ENCODE results near the gene EHD4.

DNA sequence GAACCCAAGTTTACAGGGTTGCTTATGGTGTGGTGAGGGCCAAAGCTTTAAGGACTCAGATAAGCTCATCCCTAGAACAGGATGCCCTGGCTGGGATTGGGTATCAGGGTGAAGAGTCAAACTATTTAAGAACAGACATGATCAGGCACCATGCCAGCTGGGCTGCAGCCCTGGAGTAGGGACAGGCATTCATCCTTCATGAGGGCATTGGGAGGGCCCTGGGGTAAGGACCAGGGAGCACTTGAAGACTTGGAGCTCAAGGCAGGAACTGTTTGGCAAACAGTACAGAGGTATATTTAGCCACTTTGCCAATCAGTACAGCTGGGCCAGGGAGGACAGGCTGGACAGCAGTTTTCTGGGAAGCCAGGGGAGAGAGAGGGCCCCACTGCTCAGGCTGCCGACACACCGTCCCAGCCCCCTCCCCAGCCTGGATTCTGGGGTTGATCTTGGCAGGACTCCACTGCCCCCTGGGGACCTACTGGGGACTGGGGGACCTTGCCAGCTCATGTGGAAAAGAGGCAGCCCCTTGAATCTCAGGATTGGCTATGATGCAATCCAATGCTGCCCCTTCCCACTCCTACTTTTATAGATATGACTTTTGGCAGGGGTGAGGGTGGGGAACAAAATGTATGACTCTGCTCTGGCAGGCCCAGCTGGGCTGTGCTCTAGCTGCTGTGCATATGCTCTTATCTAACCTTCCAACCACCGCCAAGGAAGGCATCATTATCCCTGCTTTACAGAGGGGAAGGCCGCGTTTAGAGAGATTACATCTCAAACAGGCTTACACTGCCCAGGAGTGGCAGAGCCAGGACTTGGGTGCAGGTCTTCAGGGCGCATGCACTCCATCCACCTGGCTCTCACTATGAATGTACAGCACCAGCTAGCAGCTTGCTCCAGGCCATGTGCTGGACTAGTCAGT is 46.2 kb upstream of the EHD4 start:
- TF ChIP-seq, protein P1, sequence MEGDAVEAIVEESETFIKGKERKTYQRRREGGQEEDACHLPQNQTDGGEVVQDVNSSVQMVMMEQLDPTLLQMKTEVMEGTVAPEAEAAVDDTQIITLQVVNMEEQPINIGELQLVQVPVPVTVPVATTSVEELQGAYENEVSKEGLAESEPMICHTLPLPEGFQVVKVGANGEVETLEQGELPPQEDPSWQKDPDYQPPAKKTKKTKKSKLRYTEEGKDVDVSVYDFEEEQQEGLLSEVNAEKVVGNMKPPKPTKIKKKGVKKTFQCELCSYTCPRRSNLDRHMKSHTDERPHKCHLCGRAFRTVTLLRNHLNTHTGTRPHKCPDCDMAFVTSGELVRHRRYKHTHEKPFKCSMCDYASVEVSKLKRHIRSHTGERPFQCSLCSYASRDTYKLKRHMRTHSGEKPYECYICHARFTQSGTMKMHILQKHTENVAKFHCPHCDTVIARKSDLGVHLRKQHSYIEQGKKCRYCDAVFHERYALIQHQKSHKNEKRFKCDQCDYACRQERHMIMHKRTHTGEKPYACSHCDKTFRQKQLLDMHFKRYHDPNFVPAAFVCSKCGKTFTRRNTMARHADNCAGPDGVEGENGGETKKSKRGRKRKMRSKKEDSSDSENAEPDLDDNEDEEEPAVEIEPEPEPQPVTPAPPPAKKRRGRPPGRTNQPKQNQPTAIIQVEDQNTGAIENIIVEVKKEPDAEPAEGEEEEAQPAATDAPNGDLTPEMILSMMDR (IDR thresholded peaks at IDR 0.05): no peak
- no peak for TF ChIP-seq RFX5 (IDR thresholded peaks at IDR 0.05; ENCODE audit: low read length)
- no peak for TF ChIP-seq EZH2phosphoT487 (IDR thresholded peaks at IDR 0.05; ENCODE audit: borderline replicate concordance, low read depth)
- TF ChIP-seq, protein P2, sequence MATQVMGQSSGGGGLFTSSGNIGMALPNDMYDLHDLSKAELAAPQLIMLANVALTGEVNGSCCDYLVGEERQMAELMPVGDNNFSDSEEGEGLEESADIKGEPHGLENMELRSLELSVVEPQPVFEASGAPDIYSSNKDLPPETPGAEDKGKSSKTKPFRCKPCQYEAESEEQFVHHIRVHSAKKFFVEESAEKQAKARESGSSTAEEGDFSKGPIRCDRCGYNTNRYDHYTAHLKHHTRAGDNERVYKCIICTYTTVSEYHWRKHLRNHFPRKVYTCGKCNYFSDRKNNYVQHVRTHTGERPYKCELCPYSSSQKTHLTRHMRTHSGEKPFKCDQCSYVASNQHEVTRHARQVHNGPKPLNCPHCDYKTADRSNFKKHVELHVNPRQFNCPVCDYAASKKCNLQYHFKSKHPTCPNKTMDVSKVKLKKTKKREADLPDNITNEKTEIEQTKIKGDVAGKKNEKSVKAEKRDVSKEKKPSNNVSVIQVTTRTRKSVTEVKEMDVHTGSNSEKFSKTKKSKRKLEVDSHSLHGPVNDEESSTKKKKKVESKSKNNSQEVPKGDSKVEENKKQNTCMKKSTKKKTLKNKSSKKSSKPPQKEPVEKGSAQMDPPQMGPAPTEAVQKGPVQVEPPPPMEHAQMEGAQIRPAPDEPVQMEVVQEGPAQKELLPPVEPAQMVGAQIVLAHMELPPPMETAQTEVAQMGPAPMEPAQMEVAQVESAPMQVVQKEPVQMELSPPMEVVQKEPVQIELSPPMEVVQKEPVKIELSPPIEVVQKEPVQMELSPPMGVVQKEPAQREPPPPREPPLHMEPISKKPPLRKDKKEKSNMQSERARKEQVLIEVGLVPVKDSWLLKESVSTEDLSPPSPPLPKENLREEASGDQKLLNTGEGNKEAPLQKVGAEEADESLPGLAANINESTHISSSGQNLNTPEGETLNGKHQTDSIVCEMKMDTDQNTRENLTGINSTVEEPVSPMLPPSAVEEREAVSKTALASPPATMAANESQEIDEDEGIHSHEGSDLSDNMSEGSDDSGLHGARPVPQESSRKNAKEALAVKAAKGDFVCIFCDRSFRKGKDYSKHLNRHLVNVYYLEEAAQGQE (IDR thresholded peaks at IDR 0.05; ENCODE audit: low read depth, low read length): no peak
- TF ChIP-seq, protein P3, sequence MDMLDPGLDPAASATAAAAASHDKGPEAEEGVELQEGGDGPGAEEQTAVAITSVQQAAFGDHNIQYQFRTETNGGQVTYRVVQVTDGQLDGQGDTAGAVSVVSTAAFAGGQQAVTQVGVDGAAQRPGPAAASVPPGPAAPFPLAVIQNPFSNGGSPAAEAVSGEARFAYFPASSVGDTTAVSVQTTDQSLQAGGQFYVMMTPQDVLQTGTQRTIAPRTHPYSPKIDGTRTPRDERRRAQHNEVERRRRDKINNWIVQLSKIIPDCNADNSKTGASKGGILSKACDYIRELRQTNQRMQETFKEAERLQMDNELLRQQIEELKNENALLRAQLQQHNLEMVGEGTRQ (IDR thresholded peaks at IDR 0.05; ENCODE audit: borderline replicate concordance, low read depth, low read length): no peak
- no peak for TF ChIP-seq RXRA (IDR thresholded peaks at IDR 0.05; ENCODE audit: borderline replicate concordance, low read depth)

All from SK-N-SH (cell line).